K562 (cell line): ENCODE measurements around the gene ACP5. TPM values are rescaled to one million over a fixed set of nuclear protein-coding genes. Genes with fewer than 3 reads are reported as not detected.

ENCODE experiments used
- BCOR ChIP-seq: fragments of 450-650 bp; IDR thresholded peaks from 2 replicates; pipeline ENCODE4 v1.6.1; 2016
- CBX3 ChIP-seq, 2 experiments: IDR thresholded peaks; 1 replicate in 1 of 2; 2 replicates in 1 of 2; pipeline ENCODE4 v1.6.1; 2012; ENCODE audit warnings: inconsistent platforms in 2 of 2, low read length in 2 of 2, borderline replicate concordance in 1 of 2, control low read depth in 1 of 2
- CEBPG ChIP-seq, 3 experiments: fragments of 200-800 bp in 1 of 3; sonication (Bioruptor generic) in 1 of 3; sonication (generic) in 1 of 3; formaldehyde crosslinking in 1 of 3; IDR thresholded peaks in 2 of 3; conservative IDR thresholded peaks in 1 of 3; 2 replicates each; pipeline versions ENCODE4 v1.6.1 to v1.8.0; 2016 to 2022; ENCODE audit warnings: missing compliant biosample characterization in 2 of 3, missing genetic modification characterization in 2 of 3, mild to moderate bottlenecking in 1 of 3, missing genetic modification reagents in 1 of 3
- CREB1 ChIP-seq, 2 experiments: sonication (generic) in 1 of 2; formaldehyde crosslinking in 1 of 2; IDR thresholded peaks; 2 replicates each; pipeline versions ENCODE4 v1.6.1 to v1.8.0; 2012 to 2022; ENCODE audit warnings: inconsistent platforms in 1 of 2, mild to moderate bottlenecking in 1 of 2, missing genetic modification reagents in 1 of 2, moderate library complexity in 1 of 2
- E2F4 ChIP-seq: sonication (generic); formaldehyde crosslinking; IDR thresholded peaks from 2 replicates; pipeline ENCODE4 v1.8.0; 2022; ENCODE audit warnings: mild to moderate bottlenecking, low read depth, missing genetic modification reagents
- E4F1 ChIP-seq: fragments of 250-450 bp; sonication (Bioruptor Pico); IDR thresholded peaks from 2 replicates; pipeline ENCODE4 v1.5.0; 2021; ENCODE audit warnings: mild to moderate bottlenecking, borderline replicate concordance
- FOSL1 ChIP-seq: fragments of 200-800 bp; sonication (Bioruptor generic); conservative IDR thresholded peaks from 2 replicates; pipeline ENCODE4 v1.6.1; 2016; ENCODE audit warnings: missing genetic modification characterization, missing compliant biosample characterization
- KDM5B ChIP-seq: fragments of 200-600 bp; sonication (generic); IDR thresholded peaks from 2 replicates; pipeline ENCODE4 v1.6.1; 2012; ENCODE audit warnings: low read depth, mild to moderate bottlenecking, moderate library complexity, low read length, control low read depth, inconsistent platforms; ENCODE audit not compliant: insufficient replicate concordance
- MAZ ChIP-seq, 2 experiments: fragments of 450-650 bp in 1 of 2; sonication (generic) in 1 of 2; formaldehyde crosslinking; IDR thresholded peaks in 1 of 2; conservative IDR thresholded peaks in 1 of 2; 2 replicates each; pipeline versions ENCODE4 v1.4.0 to v1.5.0; 2020; ENCODE audit warnings: mild to moderate bottlenecking in 1 of 2, missing genetic modification reagents in 1 of 2
- MECOM ChIP-seq: fragments of 250-450 bp; sonication (Bioruptor Pico); IDR thresholded peaks from 2 replicates; pipeline ENCODE4 v1.8.0; 2022; ENCODE audit warnings: inconsistent platforms
- PBX2 ChIP-seq, 2 experiments: IDR thresholded peaks in 1 of 2; conservative IDR thresholded peaks in 1 of 2; 2 replicates each; pipeline ENCODE4 v1.6.1; 2016; ENCODE audit warnings: low read depth in 2 of 2, mild to moderate bottlenecking in 1 of 2, missing compliant biosample characterization in 1 of 2, missing genetic modification characterization in 1 of 2, moderate library complexity in 1 of 2
- RAD51 ChIP-seq: fragments of 450-650 bp; IDR thresholded peaks from 2 replicates; pipeline ENCODE4 v1.7.1; 2016; ENCODE audit warnings: low read depth, mild to moderate bottlenecking, borderline replicate concordance
- SFPQ ChIP-seq: fragments of 200-400 bp; formaldehyde crosslinking; IDR thresholded peaks from 2 replicates; pipeline ENCODE4 v1.6.1; 2017; ENCODE audit warnings: mild to moderate bottlenecking, low read depth, low read length, moderate library complexity
- ZNF431 ChIP-seq: sonication (generic); formaldehyde crosslinking; IDR thresholded peaks from 2 replicates; pipeline ENCODE4 v1.8.0; 2022; ENCODE audit warnings: mild to moderate bottlenecking, missing genetic modification reagents
- ZNF436 ChIP-seq: fragments of 250-450, 450-650 bp; sonication (Bioruptor Pico); formaldehyde crosslinking; IDR thresholded peaks from 2 replicates; pipeline ENCODE4 v1.7.0; 2020; ENCODE audit warnings: mild to moderate bottlenecking
- ZSCAN32 ChIP-seq: fragments of 450-650 bp; formaldehyde crosslinking; IDR thresholded peaks from 2 replicates; pipeline ENCODE4 v1.4.0; 2020; ENCODE audit warnings: mild to moderate bottlenecking, moderate library complexity
- polyA plus RNA-seq, 8 experiments: library from polyadenylated mRNA; depleted of rRNA in 4 of 8; stranded (reverse) in 5 of 8; unstranded in 3 of 8; fragments of >200 nt; fragmentation: Nextera tagmentation in 2 of 8; fragmentation: Illumina TruSeq in 1 of 8; extraction: Ambion mirVana in 2 of 8; extraction: Trizol in 1 of 8; gene quantifications; 2 replicates each; pipeline versions ENCODE4 v1.2.1 to v1.2.3, GENCODE V29; 2011 to 2014; ENCODE audit warnings: inconsistent platforms in 1 of 8, missing spikeins in 1 of 8
- total RNA-seq, 7 experiments: library from RNA; depleted of rRNA in 6 of 7; stranded (reverse); fragments of >200 nt in 6 of 7; fragmentation: Illumina TruSeq in 2 of 7; extraction: Trizol in 2 of 7; gene quantifications; 2 replicates each; pipeline versions ENCODE4 v1.2.1 to v1.2.3, GENCODE V29; 2011 to 2021; ENCODE audit warnings: low replicate concordance in 1 of 7

ACP5 gene
- total and polyA plus RNA-seq, 9 of the 15 experiments (the other 6 are each of a cell fraction or from before 2014, with no cell fraction given): 0.06 to 1.1 (median 0.31) TPM; not detected in 1

GRCh38 chr19:11535792-11536595 lies 41.5 kb downstream of the ACP5 start (continued):
- TF ChIP-seq SFPQ (no peak), E4F1 (CRISPR knock-in tag) (no peak), CBX3 (IDR thresholded peaks at IDR 0.05; ENCODE audit: borderline replicate concordance in 1 of 2, low read length in 2 of 2) (peak in 1 of 2 experiments; percentile 89; a peak in 1 of 3 replicates), MAZ (CRISPR knock-in tag; conservative IDR thresholded peaks at IDR 0.05 in 1 of 2, IDR thresholded peaks at IDR 0.05 in 1 of 2) (peak; percentile 94 to 98), ZNF436 (CRISPR knock-in tag) (no peak), FOSL1 (tag) (peak; percentile 100), RAD51 (no peak), CREB1 (IDR thresholded peaks at IDR 0.05) (peak; percentile 89), CREB1 (CRISPR knock-in tag; IDR thresholded peaks at IDR 0.05) (peak; percentile 93), CEBPG (CRISPR knock-in tag; IDR thresholded peaks at IDR 0.05) (no peak), CEBPG (tag; conservative IDR thresholded peaks at IDR 0.05 in 1 of 2, IDR thresholded peaks at IDR 0.05 in 1 of 2) (no peak), ZSCAN32 (CRISPR knock-in tag) (no peak), MECOM (CRISPR knock-in tag) (no peak), KDM5B (peak; percentile 62), BCOR (peak; percentile 98), E2F4 (CRISPR knock-in tag) (no peak), PBX2 (CRISPR knock-in tag; IDR thresholded peaks at IDR 0.05; ENCODE audit: low read depth) (no peak), PBX2 (tag; conservative IDR thresholded peaks at IDR 0.05; ENCODE audit: low read depth) (no peak), ZNF431 (CRISPR knock-in tag) (no peak)
